ENCODE data around the gene KIAA1614.

Gene KIAA1614

DNA sequence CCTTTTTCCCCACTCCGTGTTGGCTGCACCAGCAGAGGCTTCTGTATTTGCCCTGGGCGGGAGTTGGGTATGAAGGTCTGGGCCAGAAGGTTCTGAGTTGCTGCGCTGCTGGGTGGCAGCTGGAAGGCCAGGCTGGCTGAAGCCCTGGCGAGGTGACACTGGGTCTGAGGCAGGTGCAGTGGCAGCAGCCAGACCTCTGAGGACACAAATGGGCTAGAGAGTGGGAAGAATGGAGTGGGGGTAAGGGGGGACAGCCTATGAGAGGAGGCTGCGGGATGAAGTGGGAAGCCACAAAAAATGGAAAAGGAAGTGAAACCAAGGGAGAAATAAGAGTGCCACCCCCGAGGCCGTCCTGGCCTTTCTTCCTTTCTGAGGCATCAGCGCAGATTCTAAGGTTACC is 56.7 kb downstream of the KIAA1614 start:
- H3K9ac ChIP-seq (ENCODE audit: low read length), result no peak overlapping the region
- H3K4me1 ChIP-seq (ENCODE audit: low read length), result peaks cover 17% of the 10 kb centered on the region
- TF ChIP-seq EZH2phosphoT487 (IDR thresholded peaks at IDR 0.05; ENCODE audit: low read depth), result no peak
- TF ChIP-seq, protein P1, sequence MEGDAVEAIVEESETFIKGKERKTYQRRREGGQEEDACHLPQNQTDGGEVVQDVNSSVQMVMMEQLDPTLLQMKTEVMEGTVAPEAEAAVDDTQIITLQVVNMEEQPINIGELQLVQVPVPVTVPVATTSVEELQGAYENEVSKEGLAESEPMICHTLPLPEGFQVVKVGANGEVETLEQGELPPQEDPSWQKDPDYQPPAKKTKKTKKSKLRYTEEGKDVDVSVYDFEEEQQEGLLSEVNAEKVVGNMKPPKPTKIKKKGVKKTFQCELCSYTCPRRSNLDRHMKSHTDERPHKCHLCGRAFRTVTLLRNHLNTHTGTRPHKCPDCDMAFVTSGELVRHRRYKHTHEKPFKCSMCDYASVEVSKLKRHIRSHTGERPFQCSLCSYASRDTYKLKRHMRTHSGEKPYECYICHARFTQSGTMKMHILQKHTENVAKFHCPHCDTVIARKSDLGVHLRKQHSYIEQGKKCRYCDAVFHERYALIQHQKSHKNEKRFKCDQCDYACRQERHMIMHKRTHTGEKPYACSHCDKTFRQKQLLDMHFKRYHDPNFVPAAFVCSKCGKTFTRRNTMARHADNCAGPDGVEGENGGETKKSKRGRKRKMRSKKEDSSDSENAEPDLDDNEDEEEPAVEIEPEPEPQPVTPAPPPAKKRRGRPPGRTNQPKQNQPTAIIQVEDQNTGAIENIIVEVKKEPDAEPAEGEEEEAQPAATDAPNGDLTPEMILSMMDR (IDR thresholded peaks at IDR 0.05; ENCODE audit: low read depth, low read length), result no peak
- peaks cover 18% of the 10 kb centered on the region for H4K20me1 ChIP-seq (ENCODE audit: insufficient read depth, low read length)
- H3K27ac ChIP-seq (ENCODE audit: low read length), result no peak overlapping the region
- no peak overlapping the region for H3K4me3 ChIP-seq (ENCODE audit: low read length)
- no peaks in the 10 kb centered on the region for H3K79me2 ChIP-seq (ENCODE audit: low read length)
- no peak overlapping the region for H2AFZ ChIP-seq (ENCODE audit: low read depth, low read length)
- H3K27me3 ChIP-seq (ENCODE audit: low read depth, low read length), result no peaks in the 10 kb centered on the region
- H3K4me2 ChIP-seq (ENCODE audit: low read length), result no peak overlapping the region
- H3K9me3 ChIP-seq (ENCODE audit: insufficient read depth, low read length), result no peaks in the 10 kb centered on the region
- peaks cover 42% of the 10 kb centered on the region for H3K36me3 ChIP-seq (replicated peaks; ENCODE audit: low read depth, low read length)

DNA sequence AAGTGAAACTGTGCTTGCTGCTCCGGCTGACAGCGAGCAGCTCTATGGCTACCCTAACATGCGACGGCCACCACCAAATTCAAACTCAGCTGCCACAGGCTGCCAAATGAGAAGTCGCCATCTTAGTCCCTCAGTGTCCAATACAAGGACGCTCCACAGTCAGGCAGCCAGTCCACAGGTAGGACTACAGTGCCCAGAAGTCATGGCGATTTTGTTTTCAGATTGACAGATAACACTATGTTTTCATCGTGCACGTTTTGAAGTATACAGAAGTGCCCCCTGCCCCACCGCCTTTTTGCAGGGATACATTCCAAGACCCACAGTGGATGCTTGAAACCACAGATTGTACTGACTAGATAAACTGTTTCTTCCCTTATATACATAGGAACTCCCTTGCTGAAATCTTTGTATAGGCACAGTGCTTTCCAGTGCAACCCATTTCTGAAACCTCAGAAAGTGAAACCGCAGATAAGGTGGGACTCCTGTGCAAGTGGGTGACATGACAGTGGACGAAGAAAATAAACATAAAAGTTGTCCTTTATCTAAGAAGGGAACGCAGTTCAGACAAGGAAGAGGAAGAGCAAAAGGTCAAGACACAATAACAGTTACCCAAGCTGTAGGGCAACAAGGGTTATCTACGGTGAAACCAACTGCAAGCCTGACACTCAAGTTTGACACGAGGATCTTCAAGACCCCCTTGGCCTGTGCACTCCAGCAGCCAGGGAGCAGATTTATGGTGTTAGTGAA is 57.8 kb downstream of the KIAA1614 start:
- H3K9ac ChIP-seq (ENCODE audit: low read length), result no peak overlapping the region
- H3K4me3 ChIP-seq (ENCODE audit: low read length), result no peak overlapping the region
- no peak overlapping the region for H2AFZ ChIP-seq (ENCODE audit: low read depth, low read length)
- H3K36me3 ChIP-seq (replicated peaks; ENCODE audit: low read depth, low read length), result peaks cover 51% of the 10 kb centered on the region
- H3K4me1 ChIP-seq (ENCODE audit: low read length), result peaks cover 17% of the 10 kb centered on the region
- H4K20me1 ChIP-seq (ENCODE audit: insufficient read depth, low read length), result peaks cover 20% of the 10 kb centered on the region
- no peaks in the 10 kb centered on the region for H3K27me3 ChIP-seq (ENCODE audit: low read depth, low read length)
- H3K79me2 ChIP-seq (ENCODE audit: low read length), result 0 out of 2 replicates have a peak, but pooled peaks cover 3% of the 10 kb centered on the region
- TF ChIP-seq, protein P1 (IDR thresholded peaks at IDR 0.05; ENCODE audit: low read depth, low read length), result no peak
- no peak for TF ChIP-seq EZH2phosphoT487 (IDR thresholded peaks at IDR 0.05; ENCODE audit: low read depth)
- no peak overlapping the region for H3K4me2 ChIP-seq (ENCODE audit: low read length)
- H3K27ac ChIP-seq (ENCODE audit: low read length), result no peak overlapping the region
- no peaks in the 10 kb centered on the region for H3K9me3 ChIP-seq (ENCODE audit: insufficient read depth, low read length)

DNA sequence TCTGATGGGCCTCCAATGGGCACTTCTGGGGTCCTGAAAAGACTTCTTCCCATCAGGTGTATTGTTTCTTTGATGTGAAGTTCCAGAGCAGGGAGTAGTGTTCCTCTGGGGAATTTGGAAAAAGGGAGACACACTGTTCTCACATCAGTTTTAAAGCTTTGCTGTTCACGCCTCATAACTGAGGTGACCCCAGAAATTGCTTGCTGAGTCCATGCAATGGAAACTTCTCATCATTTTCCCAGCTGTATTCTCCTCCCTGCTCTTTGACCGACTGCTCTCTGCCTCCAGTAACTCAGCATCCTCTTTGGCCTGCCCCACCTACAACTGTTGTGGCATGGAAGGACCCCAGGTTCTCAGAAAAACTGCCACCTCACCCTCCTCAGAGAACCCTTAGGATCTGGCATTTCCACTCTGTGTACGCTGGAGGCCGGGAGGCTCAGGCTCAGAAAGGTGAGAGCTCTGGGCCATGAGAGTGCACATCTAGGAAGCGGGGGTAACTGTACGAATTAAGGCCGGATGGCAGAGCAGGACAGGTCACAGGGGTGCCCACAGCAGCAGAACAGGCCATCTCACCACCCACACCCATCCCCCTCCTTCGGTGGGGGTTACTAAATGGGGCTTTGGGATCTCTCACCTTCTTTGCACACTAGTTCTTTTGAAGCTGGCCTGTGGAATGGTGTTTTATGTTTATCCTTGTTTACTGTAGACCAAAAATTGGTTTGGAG is 58.7 kb downstream of the KIAA1614 start:
- Histone ChIP-seq H3K79me2 (ENCODE audit: low read length) (0 out of 2 replicates have a peak, but pooled peaks cover 3% of the 10 kb centered on the region), H3K27ac (ENCODE audit: low read length) (no peak overlapping the region), H3K36me3 (replicated peaks; ENCODE audit: low read depth, low read length) (peaks cover 55% of the 10 kb centered on the region), H2AFZ (ENCODE audit: low read depth, low read length) (no peak overlapping the region), H3K4me1 (ENCODE audit: low read length) (peaks cover 13% of the 10 kb centered on the region), H3K4me3 (ENCODE audit: low read length) (no peak overlapping the region), H3K4me2 (ENCODE audit: low read length) (no peak overlapping the region), H3K9ac (ENCODE audit: low read length) (no peak overlapping the region), H3K9me3 (ENCODE audit: insufficient read depth, low read length) (no peaks in the 10 kb centered on the region), H4K20me1 (ENCODE audit: insufficient read depth, low read length) (peaks cover 23% of the 10 kb centered on the region), H3K27me3 (ENCODE audit: low read depth, low read length) (no peaks in the 10 kb centered on the region)
- TF ChIP-seq EZH2phosphoT487 (IDR thresholded peaks at IDR 0.05; ENCODE audit: low read depth), result no peak
- TF ChIP-seq, protein P1 (IDR thresholded peaks at IDR 0.05; ENCODE audit: low read depth, low read length), result no peak

DNA sequence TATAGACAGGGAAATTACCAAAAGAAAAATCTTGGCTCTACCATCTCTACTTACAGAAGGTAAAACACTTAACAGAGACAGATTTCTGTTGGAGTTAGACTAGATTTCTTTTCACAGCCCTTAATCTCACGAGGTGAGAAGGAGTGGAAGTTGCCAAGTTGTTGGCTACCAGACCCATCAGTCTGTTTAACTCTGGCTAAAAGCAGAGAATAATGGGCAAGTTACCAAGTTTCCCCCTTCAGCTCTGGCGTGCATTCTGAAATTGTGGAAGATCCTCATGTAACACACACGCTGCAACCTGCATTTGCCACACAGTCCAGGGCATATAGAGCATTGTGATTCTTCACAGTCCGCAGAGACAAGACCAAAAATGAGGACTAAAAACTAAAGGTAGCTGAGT is 60.7 kb downstream of the KIAA1614 start:
- H3K9me3 ChIP-seq (ENCODE audit: insufficient read depth, low read length), result no peaks in the 10 kb centered on the region
- H3K4me3 ChIP-seq (ENCODE audit: low read length), result no peak overlapping the region
- H3K9ac ChIP-seq (ENCODE audit: low read length), result no peak overlapping the region
- no peaks in the 10 kb centered on the region for H3K27me3 ChIP-seq (ENCODE audit: low read depth, low read length)
- no peak overlapping the region for H3K27ac ChIP-seq (ENCODE audit: low read length)
- TF ChIP-seq, protein P1 (IDR thresholded peaks at IDR 0.05; ENCODE audit: low read depth, low read length), result no peak
- no peak for TF ChIP-seq EZH2phosphoT487 (IDR thresholded peaks at IDR 0.05; ENCODE audit: low read depth)
- H3K36me3 ChIP-seq (replicated peaks; ENCODE audit: low read depth, low read length), result peaks cover 58% of the 10 kb centered on the region
- 0 out of 2 replicates have a peak, but pooled peaks cover 3% of the 10 kb centered on the region for H3K79me2 ChIP-seq (ENCODE audit: low read length)
- no peak overlapping the region for H2AFZ ChIP-seq (ENCODE audit: low read depth, low read length)
- peaks cover 5% of the 10 kb centered on the region; the same call in 1 of the 2 replicates for H3K4me1 ChIP-seq (ENCODE audit: low read length)
- no peak overlapping the region for H3K4me2 ChIP-seq (ENCODE audit: low read length)
- peaks cover 18% of the 10 kb centered on the region for H4K20me1 ChIP-seq (ENCODE audit: insufficient read depth, low read length)
